HepG2 (cell line): Measurements from ENCODE around the gene NT5C. TPM values are rescaled to one million over a fixed set of nuclear protein-coding genes. Genes with fewer than 3 reads are reported as not detected.
A peak's percentile ranks its signal among the peaks of the same experiment; 100 is the strongest.

Experiments used
- ATF7-NPFF ChIP-seq: sonication (generic); formaldehyde crosslinking; IDR thresholded peaks from 2 replicates; pipeline ENCODE4 v1.8.1; 2023; ENCODE audit warnings: mild to moderate bottlenecking, low read depth, missing genetic modification reagents, moderate library complexity
- BORCS8-MEF2B ChIP-seq: sonication (generic); formaldehyde crosslinking; IDR thresholded peaks from 2 replicates; pipeline ENCODE4 v1.8.0; 2022; ENCODE audit warnings: mild to moderate bottlenecking, missing genetic modification reagents
- ELF1 ChIP-seq: sonication (generic); formaldehyde crosslinking; IDR thresholded peaks from 2 replicates; pipeline ENCODE4 v1.4.0; 2020; ENCODE audit warnings: missing genetic modification reagents
- ETV5 ChIP-seq: IDR thresholded peaks from 2 replicates; pipeline ENCODE4 v1.6.1; 2018; ENCODE audit warnings: missing biosample characterization, missing genetic modification reagents, inconsistent platforms, borderline replicate concordance
- HNRNPK ChIP-seq: fragments of 200-400 bp; formaldehyde crosslinking; IDR thresholded peaks from 2 replicates; pipeline ENCODE4 v1.6.1; 2018; ENCODE audit warnings: low read length, low read depth, moderate library complexity, mild to moderate bottlenecking; ENCODE audit not compliant: poor library complexity, severe bottlenecking
- HOXA3 ChIP-seq: sonication (generic); formaldehyde crosslinking; IDR thresholded peaks from 2 replicates; pipeline ENCODE4 v1.5.0; 2020; ENCODE audit warnings: missing genetic modification reagents
- KDM2A ChIP-seq: sonication (generic); formaldehyde crosslinking; IDR thresholded peaks from 2 replicates; pipeline ENCODE4 v1.4.0; 2020; ENCODE audit warnings: low read depth, missing genetic modification reagents, borderline replicate concordance
- KDM4B ChIP-seq: sonication (generic); formaldehyde crosslinking; IDR thresholded peaks from 2 replicates; pipeline ENCODE4 v1.4.0; 2020; ENCODE audit warnings: missing genetic modification reagents
- NFKB2 ChIP-seq: sonication (generic); formaldehyde crosslinking; IDR thresholded peaks from 2 replicates; pipeline ENCODE4 v1.4.0; 2020; ENCODE audit warnings: missing genetic modification reagents, borderline replicate concordance
- TSC22D2 ChIP-seq: sonication (generic); formaldehyde crosslinking; IDR thresholded peaks from 2 replicates; pipeline ENCODE4 v1.5.1; 2020; ENCODE audit warnings: missing genetic modification reagents, mild to moderate bottlenecking, borderline replicate concordance
- ZNF274 ChIP-seq: sonication (generic); formaldehyde crosslinking; IDR thresholded peaks from 2 replicates; pipeline ENCODE4 v1.5.1; 2020; ENCODE audit warnings: mild to moderate bottlenecking, missing genetic modification reagents
- ZNF446 ChIP-seq: sonication (generic); formaldehyde crosslinking; IDR thresholded peaks from 2 replicates; pipeline ENCODE4 v1.5.0; 2020; ENCODE audit warnings: mild to moderate bottlenecking, missing genetic modification reagents
- ZNF577 ChIP-seq: sonication (generic); formaldehyde crosslinking; IDR thresholded peaks from 2 replicates; pipeline ENCODE4 v1.4.0; 2020; ENCODE audit warnings: mild to moderate bottlenecking, low read depth, missing genetic modification reagents, borderline replicate concordance
- ZNF788 ChIP-seq: sonication (generic); formaldehyde crosslinking; IDR thresholded peaks from 2 replicates; pipeline ENCODE4 v1.5.0; 2020; ENCODE audit warnings: mild to moderate bottlenecking, missing genetic modification reagents, borderline replicate concordance
- ZNF816 ChIP-seq: sonication (generic); formaldehyde crosslinking; IDR thresholded peaks from 2 replicates; pipeline ENCODE4 v1.8.0; 2022; ENCODE audit warnings: missing genetic modification reagents, mild to moderate bottlenecking, borderline replicate concordance
- polyA plus RNA-seq, 8 experiments: library from polyadenylated mRNA; depleted of rRNA in 3 of 8; stranded (reverse) in 7 of 8; unstranded in 1 of 8; fragments of >200 nt; fragmentation: Illumina TruSeq in 4 of 8; extraction: Trizol in 4 of 8; gene quantifications; 2 replicates each; pipeline versions ENCODE4 v1.2.1 to v1.2.3, GENCODE V29; 2011 to 2016; ENCODE audit warnings: low read depth in 4 of 8, missing spikeins in 1 of 8, mixed read lengths in 1 of 8; ENCODE audit not compliant: insufficient read depth in 1 of 8
- total RNA-seq, 5 experiments: library from RNA; depleted of rRNA; stranded (reverse); fragments of >200 nt; fragmentation: Illumina TruSeq; extraction: Trizol; gene quantifications; 2 replicates each; pipeline ENCODE4 v1.2.3, GENCODE V29; 2016; ENCODE audit warnings: low read depth in 1 of 5
- TF ChIP-seq, protein P1 (sequence below): IDR thresholded peaks from 2 replicates; pipeline ENCODE4 v1.6.1; 2018; ENCODE audit warnings: missing genetic modification reagents
- TF ChIP-seq, protein P2 (sequence below): IDR thresholded peaks from 2 replicates; pipeline ENCODE4 v1.6.1; 2012; ENCODE audit warnings: low read length, improper control_type of control experiment
- TF ChIP-seq, protein P3 (sequence below): sonication (generic); formaldehyde crosslinking; IDR thresholded peaks from 2 replicates; pipeline ENCODE4 v1.4.0; 2020; ENCODE audit warnings: missing genetic modification reagents
- TF ChIP-seq, protein P4 (sequence below): sonication (generic); formaldehyde crosslinking; conservative IDR thresholded peaks from 2 replicates; pipeline ENCODE4 v1.4.0; 2020; ENCODE audit warnings: mild to moderate bottlenecking, missing genetic modification reagents, moderate library complexity

The NT5C gene
- total and polyA plus RNA-seq, 2 of the 13 experiments (the other 11 are each of a cell fraction or from before 2014, with no cell fraction given): 42.8 to 48.6 TPM

DNA sequence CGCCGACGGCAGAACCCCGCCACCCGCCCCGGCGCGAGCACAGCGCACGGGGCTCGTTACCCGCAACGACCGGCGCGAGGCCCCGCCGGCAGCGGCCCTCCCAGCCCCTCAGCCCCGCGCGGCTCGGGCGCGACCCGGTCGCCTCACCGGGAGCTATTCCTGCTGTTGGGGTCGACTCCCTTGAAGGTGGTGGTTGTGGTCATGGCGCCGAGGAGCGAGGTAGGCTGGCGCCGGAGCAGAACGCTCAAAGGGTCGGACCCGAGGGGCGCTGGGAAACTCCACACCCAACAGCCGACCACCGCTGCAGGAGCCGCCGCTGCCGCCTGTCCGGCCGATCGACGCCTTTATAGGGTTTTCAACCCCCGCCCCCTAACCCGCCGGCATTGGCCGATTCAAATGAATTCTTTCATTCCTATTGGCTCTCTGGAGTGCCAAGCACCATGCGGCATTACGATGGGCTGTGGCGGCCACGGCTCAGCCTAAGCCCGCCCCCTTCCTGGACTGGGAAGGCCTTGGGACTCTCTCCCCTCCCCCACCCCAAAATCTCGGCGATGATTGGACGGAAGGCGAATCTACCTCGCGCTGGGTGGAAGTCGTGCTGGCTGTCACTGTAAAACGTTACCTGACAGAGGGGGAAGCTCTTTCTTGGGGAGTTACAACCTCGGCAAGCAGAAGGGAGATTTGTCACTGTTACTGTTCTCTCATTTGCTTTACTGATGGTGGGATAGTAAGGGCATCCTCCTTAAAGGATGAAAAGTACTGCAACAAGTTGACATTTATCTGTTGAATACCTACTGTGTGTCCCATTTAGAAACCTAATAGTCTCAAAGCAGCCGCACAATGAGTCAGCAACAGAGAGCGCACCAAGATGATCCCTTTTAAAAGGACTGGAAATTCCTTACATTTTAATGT is 22.9 kb upstream of the NT5C start, which contains the start of gene JPT1 (continued):
- TF ChIP-seq ZNF446 (CRISPR knock-in tag): peak; percentile 62; the same call in 1 of the 2 replicates
- peak; percentile 95 for TF ChIP-seq BORCS8-MEF2B (CRISPR knock-in tag)
- TF ChIP-seq ETV5: peak; percentile 64; the same call in 1 of the 2 replicates
- TF ChIP-seq HOXA3 (CRISPR knock-in tag): peak; percentile 85
- TF ChIP-seq KDM2A (CRISPR knock-in tag): peak; percentile 92
- peak; percentile 74; the same call in 1 of the 2 replicates for TF ChIP-seq KDM4B (CRISPR knock-in tag)
- peak; percentile 71; the same call in 1 of the 2 replicates for TF ChIP-seq ZNF788 (CRISPR knock-in tag)
- TF ChIP-seq, protein P1, sequence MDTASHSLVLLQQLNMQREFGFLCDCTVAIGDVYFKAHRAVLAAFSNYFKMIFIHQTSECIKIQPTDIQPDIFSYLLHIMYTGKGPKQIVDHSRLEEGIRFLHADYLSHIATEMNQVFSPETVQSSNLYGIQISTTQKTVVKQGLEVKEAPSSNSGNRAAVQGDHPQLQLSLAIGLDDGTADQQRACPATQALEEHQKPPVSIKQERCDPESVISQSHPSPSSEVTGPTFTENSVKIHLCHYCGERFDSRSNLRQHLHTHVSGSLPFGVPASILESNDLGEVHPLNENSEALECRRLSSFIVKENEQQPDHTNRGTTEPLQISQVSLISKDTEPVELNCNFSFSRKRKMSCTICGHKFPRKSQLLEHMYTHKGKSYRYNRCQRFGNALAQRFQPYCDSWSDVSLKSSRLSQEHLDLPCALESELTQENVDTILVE (CRISPR knock-in tag): peak; percentile 72
- TF ChIP-seq, protein P2, sequence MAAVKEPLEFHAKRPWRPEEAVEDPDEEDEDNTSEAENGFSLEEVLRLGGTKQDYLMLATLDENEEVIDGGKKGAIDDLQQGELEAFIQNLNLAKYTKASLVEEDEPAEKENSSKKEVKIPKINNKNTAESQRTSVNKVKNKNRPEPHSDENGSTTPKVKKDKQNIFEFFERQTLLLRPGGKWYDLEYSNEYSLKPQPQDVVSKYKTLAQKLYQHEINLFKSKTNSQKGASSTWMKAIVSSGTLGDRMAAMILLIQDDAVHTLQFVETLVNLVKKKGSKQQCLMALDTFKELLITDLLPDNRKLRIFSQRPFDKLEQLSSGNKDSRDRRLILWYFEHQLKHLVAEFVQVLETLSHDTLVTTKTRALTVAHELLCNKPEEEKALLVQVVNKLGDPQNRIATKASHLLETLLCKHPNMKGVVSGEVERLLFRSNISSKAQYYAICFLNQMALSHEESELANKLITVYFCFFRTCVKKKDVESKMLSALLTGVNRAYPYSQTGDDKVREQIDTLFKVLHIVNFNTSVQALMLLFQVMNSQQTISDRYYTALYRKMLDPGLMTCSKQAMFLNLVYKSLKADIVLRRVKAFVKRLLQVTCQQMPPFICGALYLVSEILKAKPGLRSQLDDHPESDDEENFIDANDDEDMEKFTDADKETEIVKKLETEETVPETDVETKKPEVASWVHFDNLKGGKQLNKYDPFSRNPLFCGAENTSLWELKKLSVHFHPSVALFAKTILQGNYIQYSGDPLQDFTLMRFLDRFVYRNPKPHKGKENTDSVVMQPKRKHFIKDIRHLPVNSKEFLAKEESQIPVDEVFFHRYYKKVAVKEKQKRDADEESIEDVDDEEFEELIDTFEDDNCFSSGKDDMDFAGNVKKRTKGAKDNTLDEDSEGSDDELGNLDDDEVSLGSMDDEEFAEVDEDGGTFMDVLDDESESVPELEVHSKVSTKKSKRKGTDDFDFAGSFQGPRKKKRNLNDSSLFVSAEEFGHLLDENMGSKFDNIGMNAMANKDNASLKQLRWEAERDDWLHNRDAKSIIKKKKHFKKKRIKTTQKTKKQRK: peak; percentile 55; the same call in 1 of the 2 replicates
- TF ChIP-seq ELF1 (CRISPR knock-in tag): peak; percentile 89
- TF ChIP-seq ATF7-NPFF (CRISPR knock-in tag): peak; percentile 75
- TF ChIP-seq, protein P3, sequence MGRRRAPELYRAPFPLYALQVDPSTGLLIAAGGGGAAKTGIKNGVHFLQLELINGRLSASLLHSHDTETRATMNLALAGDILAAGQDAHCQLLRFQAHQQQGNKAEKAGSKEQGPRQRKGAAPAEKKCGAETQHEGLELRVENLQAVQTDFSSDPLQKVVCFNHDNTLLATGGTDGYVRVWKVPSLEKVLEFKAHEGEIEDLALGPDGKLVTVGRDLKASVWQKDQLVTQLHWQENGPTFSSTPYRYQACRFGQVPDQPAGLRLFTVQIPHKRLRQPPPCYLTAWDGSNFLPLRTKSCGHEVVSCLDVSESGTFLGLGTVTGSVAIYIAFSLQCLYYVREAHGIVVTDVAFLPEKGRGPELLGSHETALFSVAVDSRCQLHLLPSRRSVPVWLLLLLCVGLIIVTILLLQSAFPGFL (CRISPR knock-in tag): no peak
- no peak for TF ChIP-seq ZNF816 (CRISPR knock-in tag)
- TF ChIP-seq TSC22D2 (CRISPR knock-in tag): peak; percentile 76; the same call in 1 of the 2 replicates
- TF ChIP-seq NFKB2: peak; percentile 84; the same call in 1 of the 2 replicates
- peak; percentile 72; the same call in 1 of the 2 replicates for TF ChIP-seq ZNF274 (CRISPR knock-in tag)
- peak; percentile 79 for TF ChIP-seq HNRNPK
- TF ChIP-seq ZNF577: no peak
- TF ChIP-seq, protein P4, sequence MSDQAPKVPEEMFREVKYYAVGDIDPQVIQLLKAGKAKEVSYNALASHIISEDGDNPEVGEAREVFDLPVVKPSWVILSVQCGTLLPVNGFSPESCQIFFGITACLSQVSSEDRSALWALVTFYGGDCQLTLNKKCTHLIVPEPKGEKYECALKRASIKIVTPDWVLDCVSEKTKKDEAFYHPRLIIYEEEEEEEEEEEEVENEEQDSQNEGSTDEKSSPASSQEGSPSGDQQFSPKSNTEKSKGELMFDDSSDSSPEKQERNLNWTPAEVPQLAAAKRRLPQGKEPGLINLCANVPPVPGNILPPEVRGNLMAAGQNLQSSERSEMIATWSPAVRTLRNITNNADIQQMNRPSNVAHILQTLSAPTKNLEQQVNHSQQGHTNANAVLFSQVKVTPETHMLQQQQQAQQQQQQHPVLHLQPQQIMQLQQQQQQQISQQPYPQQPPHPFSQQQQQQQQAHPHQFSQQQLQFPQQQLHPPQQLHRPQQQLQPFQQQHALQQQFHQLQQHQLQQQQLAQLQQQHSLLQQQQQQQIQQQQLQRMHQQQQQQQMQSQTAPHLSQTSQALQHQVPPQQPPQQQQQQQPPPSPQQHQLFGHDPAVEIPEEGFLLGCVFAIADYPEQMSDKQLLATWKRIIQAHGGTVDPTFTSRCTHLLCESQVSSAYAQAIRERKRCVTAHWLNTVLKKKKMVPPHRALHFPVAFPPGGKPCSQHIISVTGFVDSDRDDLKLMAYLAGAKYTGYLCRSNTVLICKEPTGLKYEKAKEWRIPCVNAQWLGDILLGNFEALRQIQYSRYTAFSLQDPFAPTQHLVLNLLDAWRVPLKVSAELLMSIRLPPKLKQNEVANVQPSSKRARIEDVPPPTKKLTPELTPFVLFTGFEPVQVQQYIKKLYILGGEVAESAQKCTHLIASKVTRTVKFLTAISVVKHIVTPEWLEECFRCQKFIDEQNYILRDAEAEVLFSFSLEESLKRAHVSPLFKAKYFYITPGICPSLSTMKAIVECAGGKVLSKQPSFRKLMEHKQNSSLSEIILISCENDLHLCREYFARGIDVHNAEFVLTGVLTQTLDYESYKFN (CRISPR knock-in tag): peak; percentile 65; the same call in 1 of the 2 replicates
